ENCODE measurements around the gene G3BP2. TPM values are rescaled to one million over a fixed set of nuclear protein-coding genes. Genes with fewer than 3 reads are reported as not detected.
"Not testable (repeated sequence)": the region's sequence is repeated elsewhere in the genome, so short reads cannot be mapped to it uniquely, and the experiment has no call there.

The G3BP2 gene
- polyA plus RNA-seq, 1 donor from 2014 or later, result 332 TPM

- no peaks in the 10 kb centered on the region for H3K27me3 ChIP-seq (ENCODE audit: insufficient read depth, low read depth, low read length)
- H4K20me1 ChIP-seq (ENCODE audit: insufficient read depth), result peaks cover 46% of the 10 kb centered on the region
- no peak overlapping the region for H3K4me2 ChIP-seq (ENCODE audit: low read length)
- TF ChIP-seq RAD21 (conservative IDR thresholded peaks at IDR 0.05) (no peak), REST (IDR thresholded peaks at IDR 0.05; ENCODE audit: borderline replicate concordance) (no peak), MXI1 (conservative IDR thresholded peaks at IDR 0.05; ENCODE audit: poor library complexity, severe bottlenecking) (no peak)
- H3K9me2 ChIP-seq (ENCODE audit: insufficient read depth, low read length), result no peaks in the 10 kb centered on the region
- H3F3A ChIP-seq (ENCODE audit: insufficient read depth, low read length, poor library complexity, severe bottlenecking), result no peaks in the 10 kb centered on the region
- H3K36me3 ChIP-seq (ENCODE audit: insufficient read depth, low read length), result no peaks in the 10 kb centered on the region
- peaks cover 92% of the 10 kb centered on the region for H3K79me2 ChIP-seq (replicated peaks; ENCODE audit: insufficient read depth, low read length)
- H3K9ac ChIP-seq (ENCODE audit: low read length), result no peak overlapping the region
- no peak overlapping the region for H3K4me3 ChIP-seq (ENCODE audit: low read length)
- H3K9me3 ChIP-seq (ENCODE audit: low read length), result no peaks in the 10 kb centered on the region
- H3K27ac ChIP-seq (ENCODE audit: low read length), result no peak overlapping the region
- H2AFZ ChIP-seq (ENCODE audit: low read depth, low read length), result no peak overlapping the region
Observed at GRCh38 chr4:75666299-75666698, 6.9 kb downstream of the G3BP2 start.

GRCh38 chr4:75664604-75665003 lies 8.6 kb downstream of the G3BP2 start:
- not testable (repeated sequence) for H3K36me3 ChIP-seq (ENCODE audit: insufficient read depth, low read length); H3K4me3 ChIP-seq (ENCODE audit: low read length); H3K27ac ChIP-seq (ENCODE audit: low read length); H3K9ac ChIP-seq (ENCODE audit: low read length); H2AFZ ChIP-seq (ENCODE audit: low read depth, low read length); H3K9me2 ChIP-seq (ENCODE audit: insufficient read depth, low read length); H3K27me3 ChIP-seq (ENCODE audit: insufficient read depth, low read depth, low read length); H3F3A ChIP-seq (ENCODE audit: insufficient read depth, low read length, poor library complexity, severe bottlenecking); H3K9me3 ChIP-seq (ENCODE audit: low read length); H3K4me2 ChIP-seq (ENCODE audit: low read length)
- peaks cover 42% of the 10 kb centered on the region for H4K20me1 ChIP-seq (ENCODE audit: insufficient read depth)
- peaks cover 87% of the 10 kb centered on the region for H3K79me2 ChIP-seq (replicated peaks; ENCODE audit: insufficient read depth, low read length)

GRCh38 chr4:75662626-75663025 lies 10.6 kb downstream of the G3BP2 start:
- no peak overlapping the region for H3K4me2 ChIP-seq (ENCODE audit: low read length)
- H4K20me1 ChIP-seq (ENCODE audit: insufficient read depth), result peaks cover 32% of the 10 kb centered on the region
- no peak overlapping the region for H3K4me3 ChIP-seq (ENCODE audit: low read length)
- no peak overlapping the region for H3K27ac ChIP-seq (ENCODE audit: low read length)
- no peaks in the 10 kb centered on the region for H3K9me2 ChIP-seq (ENCODE audit: insufficient read depth, low read length)
- H3K9me3 ChIP-seq (ENCODE audit: low read length), result no peaks in the 10 kb centered on the region
- no peak for TF ChIP-seq TAF1 (IDR thresholded peaks at IDR 0.05; ENCODE audit: low read depth)
- TF ChIP-seq POLR2AphosphoS5 (IDR thresholded peaks at IDR 0.05), result no peak
- no peak for TF ChIP-seq RAD21 (conservative IDR thresholded peaks at IDR 0.05)
- TF ChIP-seq EZH2 (IDR thresholded peaks at IDR 0.05; ENCODE audit: borderline replicate concordance, insufficient read depth, low read length, poor library complexity, severe bottlenecking), result no peak
- H2AFZ ChIP-seq (ENCODE audit: low read depth, low read length), result no peak overlapping the region
- H3K27me3 ChIP-seq (ENCODE audit: insufficient read depth, low read depth, low read length), result no peaks in the 10 kb centered on the region
- H3K9ac ChIP-seq (ENCODE audit: low read length), result no peak overlapping the region
- peaks cover 76% of the 10 kb centered on the region for H3K79me2 ChIP-seq (replicated peaks; ENCODE audit: insufficient read depth, low read length)
- H3F3A ChIP-seq (ENCODE audit: insufficient read depth, low read length, poor library complexity, severe bottlenecking), result no peaks in the 10 kb centered on the region
- peaks cover 3% of the 10 kb centered on the region for H3K36me3 ChIP-seq (ENCODE audit: insufficient read depth, low read length)

- Histone ChIP-seq H3K27ac (ENCODE audit: low read length) (no peak overlapping the region), H3K36me3 (ENCODE audit: insufficient read depth, low read length) (peaks cover 13% of the 10 kb centered on the region), H3K9me2 (ENCODE audit: insufficient read depth, low read length) (no peaks in the 10 kb centered on the region), H3K9ac (ENCODE audit: low read length) (no peak overlapping the region), H3F3A (ENCODE audit: insufficient read depth, low read length, poor library complexity, severe bottlenecking) (no peaks in the 10 kb centered on the region), H2AFZ (ENCODE audit: low read depth, low read length) (no peak overlapping the region), H3K79me2 (replicated peaks; ENCODE audit: insufficient read depth, low read length) (peaks cover 67% of the 10 kb centered on the region), H3K4me3 (ENCODE audit: low read length) (no peak overlapping the region), H3K4me2 (ENCODE audit: low read length) (no peak overlapping the region), H3K9me3 (ENCODE audit: low read length) (no peaks in the 10 kb centered on the region), H4K20me1 (ENCODE audit: insufficient read depth) (peaks cover 21% of the 10 kb centered on the region), H3K27me3 (ENCODE audit: insufficient read depth, low read depth, low read length) (no peaks in the 10 kb centered on the region)
- no peak for TF ChIP-seq CTCF (IDR thresholded peaks at IDR 0.05; ENCODE audit: poor library complexity, severe bottlenecking)
Observed at GRCh38 chr4:75660491-75660890, 12.7 kb downstream of the G3BP2 start.

All from neural cell (in vitro differentiated cells).